K562 (cell line): ENCODE data around the gene DAZAP1. TPM values are rescaled to one million over a fixed set of nuclear protein-coding genes. Genes with fewer than 3 reads are reported as not detected.

Experiments
- CBFA2T3 ChIP-seq: fragments of 450-650 bp; IDR thresholded peaks from 2 replicates; pipeline ENCODE4 v1.6.1; 2017
- CREB1 ChIP-seq, 2 experiments: sonication (generic) in 1 of 2; formaldehyde crosslinking in 1 of 2; IDR thresholded peaks; 2 replicates each; pipeline versions ENCODE4 v1.6.1 to v1.8.0; 2012 to 2022; ENCODE audit warnings: inconsistent platforms in 1 of 2, mild to moderate bottlenecking in 1 of 2, missing genetic modification reagents in 1 of 2, moderate library complexity in 1 of 2
- E4F1 ChIP-seq: fragments of 250-450 bp; sonication (Bioruptor Pico); IDR thresholded peaks from 2 replicates; pipeline ENCODE4 v1.5.0; 2021; ENCODE audit warnings: mild to moderate bottlenecking, borderline replicate concordance
- GTF2F1 ChIP-seq: IDR thresholded peaks from 2 replicates; pipeline ENCODE4 v1.6.1; 2011; ENCODE audit warnings: low read depth, low read length, improper control_type of control experiment
- LARP7 ChIP-seq: fragments of 450-650 bp; IDR thresholded peaks from 2 replicates; pipeline ENCODE4 v1.6.1; 2016
- MAX ChIP-seq: sonication (generic); formaldehyde crosslinking; IDR thresholded peaks from 2 replicates; pipeline ENCODE4 v1.9.0; 2022; ENCODE audit warnings: mild to moderate bottlenecking, missing genetic modification reagents
- PRPF4 ChIP-seq: fragments of 200-400 bp; formaldehyde crosslinking; IDR thresholded peaks from one replicate; pipeline ENCODE4 v1.6.1; 2017; ENCODE audit warnings: low read length, low read depth, mild to moderate bottlenecking; ENCODE audit not compliant: insufficient read depth, poor library complexity, severe bottlenecking
- PTTG1 ChIP-seq: fragments of 450-650 bp; IDR thresholded peaks from 2 replicates; pipeline ENCODE4 v1.6.1; 2016; ENCODE audit warnings: low read depth, mild to moderate bottlenecking, missing genetic modification characterization, missing compliant biosample characterization
- TARDBP ChIP-seq: fragments of 450-650 bp; IDR thresholded peaks from 2 replicates; pipeline ENCODE4 v1.6.1; 2016
- TCF7 ChIP-seq: sonication (generic); IDR thresholded peaks from 2 replicates; pipeline ENCODE4 v1.6.1; 2016; ENCODE audit warnings: antibody characterized with exemption, borderline replicate concordance
- THRA ChIP-seq: fragments of 450-650 bp; IDR thresholded peaks from 2 replicates; pipeline ENCODE4 v1.6.1; 2017; ENCODE audit warnings: mild to moderate bottlenecking, moderate library complexity
- ZFPM2 ChIP-seq: fragments of 250-450 bp; sonication (Bioruptor Pico); IDR thresholded peaks from 2 replicates; pipeline ENCODE4 v1.5.1; 2022; ENCODE audit warnings: mild to moderate bottlenecking
- ZNF263 ChIP-seq: sonication (generic); formaldehyde crosslinking; IDR thresholded peaks from 2 replicates; pipeline ENCODE4 v1.8.0; 2022; ENCODE audit warnings: mild to moderate bottlenecking, missing genetic modification reagents, borderline replicate concordance
- ZNF277 ChIP-seq: fragments of 250-450 bp; sonication (Bioruptor Pico); IDR thresholded peaks from 2 replicates; pipeline ENCODE4 v1.8.0; 2022; ENCODE audit warnings: inconsistent platforms, mild to moderate bottlenecking, moderate library complexity, borderline replicate concordance
- ZNF696 ChIP-seq: fragments of 250-450 bp; sonication (Bioruptor Pico); conservative IDR thresholded peaks from 2 replicates; pipeline ENCODE4 v1.4.0; 2020; ENCODE audit warnings: mild to moderate bottlenecking, moderate library complexity
- polyA plus RNA-seq, 8 experiments: library from polyadenylated mRNA; depleted of rRNA in 4 of 8; stranded (reverse) in 5 of 8; unstranded in 3 of 8; fragments of >200 nt; fragmentation: Nextera tagmentation in 2 of 8; fragmentation: Illumina TruSeq in 1 of 8; extraction: Ambion mirVana in 2 of 8; extraction: Trizol in 1 of 8; gene quantifications; 2 replicates each; pipeline versions ENCODE4 v1.2.1 to v1.2.3, GENCODE V29; 2011 to 2014; ENCODE audit warnings: inconsistent platforms in 1 of 8, missing spikeins in 1 of 8
- total RNA-seq, 7 experiments: library from RNA; depleted of rRNA in 6 of 7; stranded (reverse); fragments of >200 nt in 6 of 7; fragmentation: Illumina TruSeq in 2 of 7; extraction: Trizol in 2 of 7; gene quantifications; 2 replicates each; pipeline versions ENCODE4 v1.2.1 to v1.2.3, GENCODE V29; 2011 to 2021; ENCODE audit warnings: low replicate concordance in 1 of 7

Gene DAZAP1
- total and polyA plus RNA-seq, 9 of the 15 experiments (the other 6 are each of a cell fraction or from before 2014, with no cell fraction given): 10.8 to 289 (median 142) TPM

GRCh38 chr19:1438035-1438932, 30.9 kb downstream of the DAZAP1 start, which contains the start of gene RPS15 (continued):
- TF ChIP-seq MAX (CRISPR knock-in tag): peak; percentile 92
- no peak for TF ChIP-seq TARDBP
- peak; percentile 81 for TF ChIP-seq CREB1 (IDR thresholded peaks at IDR 0.05)
- TF ChIP-seq CREB1 (CRISPR knock-in tag; IDR thresholded peaks at IDR 0.05): peak; percentile 87
- peak; percentile 75; the same call in 1 of the 2 replicates for TF ChIP-seq LARP7
- no peak for TF ChIP-seq ZNF277 (CRISPR knock-in tag)
- no peak; the same call in 1 of the 2 replicates for TF ChIP-seq CBFA2T3
- TF ChIP-seq ZFPM2 (CRISPR knock-in tag): no peak
- peak; percentile 91 for TF ChIP-seq GTF2F1
- TF ChIP-seq E4F1 (CRISPR knock-in tag): no peak
- peak; percentile 77; the same call in 1 of the 2 replicates for TF ChIP-seq ZNF263
- no peak for TF ChIP-seq THRA
- TF ChIP-seq TCF7: peak; percentile 21; the same call in 1 of the 2 replicates
- TF ChIP-seq ZNF696: no peak
- peak; percentile 85 for TF ChIP-seq PRPF4
- no peak for TF ChIP-seq PTTG1 (tag)
